TTC549 (cell line): Measurements from ENCODE around the gene MRNIP.
"Not testable (repeated sequence)": the region's sequence is repeated elsewhere in the genome, so short reads cannot be mapped to it uniquely, and the experiment has no call there.

Experiments used
- FAIRE-seq: peaks from 2 replicates; lab custom pipeline; 2012; peaks lifted over from hg19 to GRCh38; lab: Jason Lieb, UNC

Gene MRNIP

DNA sequence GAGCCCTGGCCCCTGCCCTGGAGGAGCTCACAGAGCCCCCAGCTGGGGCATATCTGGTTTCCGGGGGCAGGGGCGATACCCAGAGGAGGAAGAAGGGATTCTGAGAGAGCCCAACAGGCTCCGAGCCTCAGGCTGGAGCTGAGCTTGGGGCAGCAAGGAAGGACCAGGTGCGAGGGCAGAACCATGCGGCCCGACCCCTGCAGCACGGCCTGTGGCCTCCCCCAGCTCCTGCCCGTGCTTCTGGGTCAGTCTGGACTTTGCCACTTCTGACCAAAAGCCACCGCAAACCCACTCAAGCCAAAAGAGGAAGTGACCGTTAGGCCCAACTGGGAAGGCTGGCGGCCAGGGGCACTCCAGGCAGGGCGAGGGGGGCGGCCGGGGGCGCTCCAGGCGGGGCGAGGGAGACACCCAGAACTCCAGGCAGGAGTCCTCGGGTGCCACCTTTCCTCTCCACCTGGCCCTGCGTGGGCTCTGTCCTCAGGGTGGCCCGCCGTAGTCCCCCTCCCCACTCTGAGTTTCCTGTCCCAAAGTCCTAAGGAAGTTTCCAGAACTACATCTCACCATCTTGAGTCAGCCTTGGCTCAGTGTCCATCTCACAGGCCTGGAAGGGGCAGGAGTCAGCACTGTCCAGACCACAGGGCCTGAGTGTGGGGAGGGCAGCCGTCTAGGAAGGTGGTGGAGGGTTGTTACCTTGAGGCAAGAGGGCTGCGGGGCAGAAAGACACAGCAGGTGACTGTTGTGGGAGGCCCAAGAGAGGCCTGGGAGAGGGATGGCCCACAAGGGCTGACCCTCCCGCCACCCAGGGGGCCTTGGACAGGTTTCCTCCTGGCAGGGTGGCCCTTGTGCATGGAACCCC lies 65.8 kb downstream of the MRNIP start:
- FAIRE-seq = no peak

- no peak for FAIRE-seq
These were observed 66.6 kb downstream of the MRNIP start for GRCh38 chr5:179791881-179792611.

DNA sequence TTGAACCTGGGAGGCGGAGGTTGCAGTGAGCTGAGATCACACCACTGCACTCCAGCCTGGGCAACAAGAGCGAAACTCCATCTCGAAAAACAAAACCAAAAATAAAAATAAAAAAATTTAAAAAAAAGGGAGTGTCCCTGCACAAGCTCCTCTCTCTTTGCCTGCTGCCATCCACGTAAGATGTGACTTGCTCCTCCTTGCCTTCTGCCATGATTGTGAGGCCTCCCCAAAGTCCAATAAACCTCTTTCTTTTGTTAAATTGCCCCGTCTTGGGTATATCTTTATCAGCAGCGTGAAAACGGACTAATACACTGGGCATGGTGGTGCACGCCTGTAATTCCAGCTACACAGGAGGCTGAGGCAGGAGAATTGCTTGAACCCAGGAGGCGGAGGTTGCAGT lies 69.3 kb downstream of the MRNIP start:
- FAIRE-seq = not testable (repeated sequence)

GRCh38 chr5:179788193-179788854 lies 70.3 kb downstream of the MRNIP start:
- no peak for FAIRE-seq
